Myocyte (in vitro differentiated cells): ENCODE data around the gene PTPRN. TPM values are rescaled to one million over a fixed set of nuclear protein-coding genes. Genes with fewer than 3 reads are reported as not detected.
A peak's percentile ranks its signal among the peaks of the same experiment; 100 is the strongest.
"Not testable (repeated sequence)": the region's sequence is repeated elsewhere in the genome, so short reads cannot be mapped to it uniquely, and the experiment has no call there.

ENCODE experiments used
- DNase-seq: peaks from one replicate; pipeline ENCODE4 v3.0.0-alpha.2; 2012; ENCODE audit warnings: low read depth
- polyA plus RNA-seq: library from polyadenylated mRNA; unstranded; fragments of >200 nt; gene quantifications from one replicate; pipeline ENCODE4 v1.2.1, GENCODE V29; 2012; ENCODE audit warnings: missing spikeins
- total RNA-seq: library from RNA; depleted of rRNA; stranded (reverse); fragments of >200 nt; gene quantifications from 2 replicates; pipeline ENCODE4 v1.2.3, GENCODE V29; 2014

The PTPRN gene
- total RNA-seq = 0.24 and 0.68 TPM in 2 replicates
- polyA plus RNA-seq = 0.15 TPM

GRCh38 chr2:219309278-219309677 lies at the start of gene PTPRN:
Gene PTPRN (minus strand): TSS chr2:219309401. CDS start chr2:219309332, 69 bp downstream.
- DNase-seq = no peak

DNA sequence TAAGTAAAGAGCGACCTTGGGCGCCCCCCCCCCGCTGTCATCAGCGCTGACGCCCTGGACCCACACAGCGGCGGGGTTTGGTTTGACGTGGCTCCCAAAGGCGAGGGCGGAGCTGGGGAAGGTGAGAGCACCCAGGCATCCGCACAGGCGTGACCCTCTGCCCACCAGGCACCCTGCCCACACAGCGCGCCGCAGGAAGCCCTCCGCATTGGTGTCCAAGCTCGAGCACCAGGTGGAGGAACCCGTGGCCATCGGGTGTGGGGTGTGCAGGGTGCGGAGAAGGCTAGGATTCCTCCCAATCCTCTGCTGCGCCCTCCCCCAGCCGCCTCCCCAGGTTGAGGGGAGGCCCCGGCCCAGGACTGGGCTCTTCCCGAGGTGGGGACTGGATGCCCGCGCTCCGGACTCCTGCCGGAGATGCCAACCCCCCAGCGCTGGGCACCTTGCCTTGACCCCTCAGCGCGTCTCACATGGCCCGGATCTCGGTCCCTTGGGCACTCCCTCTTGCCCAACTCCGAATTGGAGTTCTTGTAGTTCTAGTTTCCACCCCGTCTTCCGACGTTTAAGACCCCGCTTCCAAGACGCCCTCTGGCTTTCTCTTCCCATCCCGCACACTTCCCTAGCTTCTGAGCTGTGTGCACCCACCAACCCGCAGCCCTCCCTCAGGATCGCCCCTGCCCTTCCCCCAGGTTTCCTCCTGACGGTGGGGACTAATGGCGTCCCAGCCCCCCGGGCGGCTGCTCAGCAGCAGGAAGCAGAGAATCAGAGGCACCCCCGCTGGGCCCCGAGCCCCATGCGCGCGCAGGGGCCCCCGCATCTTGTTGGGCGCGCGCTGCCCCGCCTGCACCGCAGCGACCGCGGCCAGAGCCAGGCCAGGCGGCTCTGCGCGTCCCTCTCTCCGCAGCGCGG lies 49.2 kb upstream of the PTPRN start:
- DNase-seq = peak; percentile 44

DNA sequence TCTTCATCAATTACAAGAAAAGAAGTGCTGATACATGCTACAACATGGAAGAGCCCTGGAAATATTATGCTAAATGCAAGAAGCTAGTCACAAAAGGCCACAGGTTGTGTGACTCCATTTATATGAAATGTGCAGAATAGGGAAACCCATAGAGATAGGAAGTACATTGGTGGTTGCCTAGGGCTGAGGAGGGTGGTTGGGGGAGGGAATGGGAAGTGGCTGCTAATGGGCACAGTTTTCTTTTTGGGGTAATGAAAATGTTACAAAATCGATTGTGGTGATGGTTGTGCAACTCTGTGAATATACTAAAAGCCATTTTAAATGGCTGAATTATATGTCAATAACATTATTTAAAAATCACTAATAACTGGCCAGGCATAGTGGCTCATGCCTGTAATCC lies 47.6 kb upstream of the PTPRN start:
- DNase-seq = no peak

DNA sequence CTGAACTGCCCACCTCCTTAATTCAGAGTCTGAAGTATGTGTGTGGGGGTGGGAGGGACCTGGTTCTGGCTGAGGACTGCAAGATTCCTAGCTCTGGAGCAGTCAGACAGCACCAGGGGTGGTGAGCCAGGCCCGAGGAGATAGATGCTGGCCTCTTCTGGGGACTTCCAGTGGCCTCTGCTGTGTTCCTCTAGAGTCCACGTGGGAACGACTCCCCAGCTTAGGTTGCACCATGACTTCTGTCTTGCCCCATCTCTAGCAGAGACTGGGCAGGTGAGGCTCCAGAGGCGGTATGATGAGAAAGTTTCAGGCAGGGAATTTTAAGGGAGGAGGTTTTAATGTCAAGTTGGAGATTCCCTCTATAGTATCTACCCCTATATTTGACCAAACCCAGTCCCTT lies 45.4 kb upstream of the PTPRN start:
- no peak for DNase-seq

DNA sequence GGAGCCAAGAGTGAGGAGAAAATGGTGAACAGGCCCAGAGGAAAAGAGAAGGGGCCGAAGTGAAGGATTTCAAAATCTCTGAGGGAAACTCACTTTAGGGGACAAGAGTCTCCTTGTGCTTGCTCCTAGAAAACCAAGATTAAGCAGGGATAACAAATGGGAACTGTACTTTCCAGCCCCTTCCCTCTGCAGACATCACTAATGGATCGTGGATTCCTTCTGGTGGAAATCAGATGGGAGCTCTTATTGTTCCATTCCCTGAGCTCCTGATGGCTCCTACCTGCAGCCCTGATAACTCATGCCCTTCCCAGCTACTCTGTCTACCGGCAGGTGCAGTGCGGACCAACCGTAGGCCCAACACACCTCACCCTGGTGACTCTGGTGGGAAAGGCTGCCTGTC lies 43.9 kb upstream of the PTPRN start:
- DNase-seq = no peak

DNA sequence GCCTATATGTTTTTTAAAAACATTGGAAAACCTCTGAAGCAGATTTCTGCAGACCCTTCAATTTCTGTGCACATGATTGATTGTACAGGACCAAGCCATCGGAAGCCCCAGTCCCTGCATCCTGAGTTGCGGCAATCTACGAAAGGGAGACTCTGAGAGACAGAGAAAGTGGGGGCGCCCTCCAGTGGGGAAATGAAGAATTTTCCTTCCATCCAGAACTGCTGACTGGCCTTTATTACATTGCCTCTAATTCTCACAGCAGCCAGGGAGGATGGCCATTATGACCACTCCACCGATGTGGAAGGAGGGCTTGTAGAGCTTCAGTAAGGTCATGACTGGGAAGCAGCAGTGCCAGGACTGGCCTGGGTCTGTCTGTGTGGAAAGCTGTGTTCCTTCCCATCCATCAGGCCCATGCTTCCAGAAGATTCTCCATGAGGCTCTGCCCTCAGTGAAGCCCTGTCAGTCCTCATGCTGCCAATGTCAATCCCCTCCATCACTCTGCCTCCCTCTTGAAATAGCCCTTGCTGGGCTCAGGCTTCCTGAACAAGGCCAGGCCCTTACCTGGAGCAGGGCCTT lies 43.3 kb upstream of the PTPRN start:
- peak; percentile 56 for DNase-seq

- peak; percentile 20 for DNase-seq
Measured at GRCh38 chr2:219350710-219351221, 41.6 kb upstream of the PTPRN start.

- no peak for DNase-seq
Measured at GRCh38 chr2:219350215-219350614, 41.0 kb upstream of the PTPRN start.

DNA sequence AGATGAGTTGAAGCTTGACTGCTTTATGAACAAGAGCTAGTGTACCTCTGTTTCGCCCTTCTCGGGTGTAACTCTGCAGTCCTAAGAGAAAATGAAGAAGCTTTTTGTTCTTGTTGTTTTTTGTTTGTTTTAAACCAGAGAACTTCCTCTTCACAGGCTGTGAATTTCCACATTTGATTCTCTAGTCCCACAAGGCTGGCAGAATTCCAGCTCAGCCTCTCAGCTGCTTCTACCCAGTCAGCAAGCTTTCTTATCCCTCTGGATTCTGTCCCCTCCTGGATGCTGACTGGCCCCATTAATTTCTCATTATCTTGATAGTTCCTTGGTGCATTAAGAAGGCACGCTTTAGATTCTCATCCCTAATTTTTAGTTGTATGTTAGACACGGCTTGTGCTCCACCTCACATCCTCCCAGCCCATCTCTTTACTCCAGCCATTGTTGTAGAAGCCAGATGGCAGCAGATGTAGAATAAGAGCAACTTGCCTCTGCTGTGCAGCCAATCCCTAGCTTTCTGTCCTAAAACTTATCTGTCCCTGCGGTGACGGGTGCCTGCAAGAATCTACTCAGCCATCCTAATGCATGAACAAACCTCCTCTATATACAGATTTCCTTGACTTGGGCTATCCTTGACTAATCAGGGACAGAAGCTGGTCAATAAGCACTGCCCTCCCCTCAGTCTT lies 35.7 kb upstream of the PTPRN start:
- DNase-seq = peak; percentile 85

- no peak for DNase-seq
Measured at GRCh38 chr2:219335373-219335786, 26.2 kb upstream of the PTPRN start.

- DNase-seq = no peak
Measured at GRCh38 chr2:219334076-219334475, 24.9 kb upstream of the PTPRN start.

- no peak for DNase-seq
Measured at GRCh38 chr2:219332542-219332941, 23.3 kb upstream of the PTPRN start, which contains the start of gene RESP18. Gene RESP18 (minus strand): TSS chr2:219332744.

DNA sequence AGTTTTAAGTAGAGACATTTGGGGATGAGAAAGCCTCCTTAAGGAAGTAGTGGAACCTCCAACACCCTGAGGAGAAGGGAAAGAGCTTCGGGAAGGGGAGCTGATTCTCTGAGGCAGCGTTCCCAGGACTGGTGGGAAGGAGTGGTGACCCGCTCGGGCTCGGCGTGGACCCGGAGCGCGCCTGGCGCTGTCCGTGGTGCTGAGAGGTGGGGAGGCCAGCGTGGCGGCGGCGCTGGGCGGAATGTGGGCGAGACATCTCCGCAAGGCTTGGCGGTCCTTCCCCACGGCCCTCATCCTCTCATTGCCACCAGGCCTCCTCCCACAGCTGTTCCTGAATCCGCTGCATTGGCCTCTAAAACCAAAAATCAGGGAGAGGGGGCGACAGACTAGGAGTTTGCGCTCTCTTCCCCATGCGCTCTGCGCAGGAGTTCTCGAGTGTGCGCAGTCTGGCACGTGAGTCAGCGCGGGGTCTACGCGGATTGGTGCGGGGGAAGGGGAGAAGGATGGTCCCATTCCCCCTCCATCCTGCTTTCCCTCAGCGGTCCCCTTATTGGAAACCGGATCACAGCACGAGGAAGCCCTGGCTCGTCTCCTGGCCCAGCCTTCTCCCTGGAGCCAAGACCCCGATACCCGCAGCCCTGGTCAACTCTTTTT lies 22.5 kb upstream of the PTPRN start:
- peak; percentile 33 for DNase-seq

- no peak for DNase-seq
Measured at GRCh38 chr2:219327719-219328118, 18.5 kb upstream of the PTPRN start.

DNA sequence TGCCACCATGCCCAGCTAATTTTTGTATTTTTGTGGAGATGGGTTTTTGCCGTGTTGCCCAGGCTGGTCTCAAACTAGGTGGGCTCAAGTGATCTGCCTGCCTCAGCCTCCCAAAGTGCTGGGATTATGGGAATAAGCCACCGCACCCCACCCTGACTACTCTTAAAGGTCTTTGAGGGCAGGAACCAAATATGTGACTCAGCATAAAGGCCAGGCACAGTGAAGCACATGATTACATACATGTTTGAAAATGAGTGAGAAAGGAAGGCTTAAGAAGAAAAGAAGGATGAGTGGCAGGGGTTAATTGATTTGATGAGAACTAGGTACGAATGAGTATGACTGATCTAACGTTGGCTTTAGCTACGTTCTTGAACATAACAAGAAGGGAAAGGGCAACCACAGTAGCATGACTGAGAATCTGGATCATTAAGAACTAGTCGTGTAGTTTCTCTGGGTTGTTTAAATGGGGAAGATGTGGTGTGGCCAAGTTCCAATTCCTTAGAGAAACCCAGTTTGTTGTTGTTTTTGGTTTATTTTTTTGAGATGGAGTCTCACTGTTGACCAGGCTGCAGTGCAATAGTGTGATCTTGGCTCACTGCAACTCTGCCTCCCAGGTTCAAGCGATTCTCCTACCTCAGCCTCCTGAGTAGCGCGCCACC lies 16.6 kb upstream of the PTPRN start:
- DNase-seq = no peak

GRCh38 chr2:219325136-219325535 lies 15.9 kb upstream of the PTPRN start:
- no peak for DNase-seq

GRCh38 chr2:219323434-219323833 lies 14.2 kb upstream of the PTPRN start:
- no peak for DNase-seq

- DNase-seq = no peak
Measured at GRCh38 chr2:219314804-219315468, 5.7 kb upstream of the PTPRN start.

- DNase-seq = not testable (repeated sequence)
Measured at GRCh38 chr2:219312683-219313263, 3.6 kb upstream of the PTPRN start.
